ENCODE results near the gene ACSL1.

ACSL1 gene

GRCh38 chr4:184821242-184821641 lies 4.5 kb downstream of the ACSL1 start:
- Histone ChIP-seq H2BK5ac (ENCODE audit: low read length) (no peak overlapping the region), H2AK5ac (ENCODE audit: low read length) (no peak overlapping the region), H3K79me1 (ENCODE audit: low read length) (no peaks in the 10 kb centered on the region), H3K36me3 (ENCODE audit: control insufficient read depth, insufficient read depth, low read length) (no peaks in the 10 kb centered on the region), H3K4me2 (ENCODE audit: low read length) (no peak overlapping the region), H3K79me2 (ENCODE audit: control insufficient read depth, insufficient read depth, low read length) (no peaks in the 10 kb centered on the region), H3K56ac (ENCODE audit: low read length) (no peak overlapping the region), H2BK120ac (ENCODE audit: low read depth, low read length) (no peak overlapping the region), H4K8ac (ENCODE audit: low read depth, low read length) (no peak overlapping the region), H3K27ac (ENCODE audit: low read depth, low read length) (no peak overlapping the region), H4K5ac (ENCODE audit: low read length) (no peak overlapping the region), H3K4me3 (ENCODE audit: low read length) (no peak overlapping the region), H3K23ac (ENCODE audit: low read length) (no peak overlapping the region), H3K9ac (ENCODE audit: low read length) (no peak overlapping the region), H3K27me3 (ENCODE audit: insufficient read depth, low read length, poor library complexity) (peaks cover 17% of the 10 kb centered on the region), H3K4ac (ENCODE audit: low read depth, low read length) (no peak overlapping the region), H3K4me1 (ENCODE audit: control insufficient read depth, low read depth, low read length) (no peaks in the 10 kb centered on the region), H2BK15ac (replicated peaks; ENCODE audit: low read depth) (no peak overlapping the region), H3K18ac (ENCODE audit: low read length) (no peak overlapping the region)
- no peak for DNase-seq
- WGBS (ENCODE audit: extremely low coverage, insufficient coverage, low lambda C conversion rate), result no CpG with 5 or more reads among the region's 2 CpGs

DNA sequence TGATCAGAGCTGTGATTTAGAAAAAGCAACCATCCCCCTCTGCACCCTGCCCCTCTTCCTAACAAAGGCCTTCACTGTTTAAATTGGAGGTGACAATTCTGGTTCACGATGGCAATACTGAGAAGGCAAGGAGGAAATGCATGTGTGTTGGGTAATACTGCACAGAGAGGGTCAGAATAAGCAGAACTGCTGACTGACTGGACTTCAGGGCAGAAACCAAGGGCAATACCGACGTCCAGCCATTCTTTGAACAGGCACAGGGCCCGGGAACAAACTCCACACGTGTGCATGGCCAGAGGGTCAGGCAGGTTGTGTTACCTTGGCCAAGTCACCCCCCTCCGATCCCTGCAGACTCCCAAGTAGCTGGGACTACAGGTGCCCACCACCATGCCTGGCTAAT lies 6.0 kb downstream of the ACSL1 start:
- no peak overlapping the region for H4K8ac ChIP-seq (ENCODE audit: low read depth, low read length)
- no peaks in the 10 kb centered on the region for H3K4me1 ChIP-seq (ENCODE audit: control insufficient read depth, low read depth, low read length)
- no peaks in the 10 kb centered on the region for H3K79me2 ChIP-seq (ENCODE audit: control insufficient read depth, insufficient read depth, low read length)
- H2BK120ac ChIP-seq (ENCODE audit: low read depth, low read length), result no peak overlapping the region
- H3K56ac ChIP-seq (ENCODE audit: low read length), result no peak overlapping the region
- no peak overlapping the region for H2AK5ac ChIP-seq (ENCODE audit: low read length)
- H3K9ac ChIP-seq (ENCODE audit: low read length), result no peak overlapping the region
- H3K27ac ChIP-seq (ENCODE audit: low read depth, low read length), result no peak overlapping the region
- H3K23ac ChIP-seq (ENCODE audit: low read length), result no peak overlapping the region
- H3K27me3 ChIP-seq (ENCODE audit: insufficient read depth, low read length, poor library complexity), result peaks cover 11% of the 10 kb centered on the region
- H3K18ac ChIP-seq (ENCODE audit: low read length), result no peak overlapping the region
- no peak overlapping the region for H2BK5ac ChIP-seq (ENCODE audit: low read length)
- no peak overlapping the region for H4K5ac ChIP-seq (ENCODE audit: low read length)
- H3K4me3 ChIP-seq (ENCODE audit: low read length), result no peak overlapping the region
- WGBS (ENCODE audit: extremely low coverage, insufficient coverage, low lambda C conversion rate), result no CpG with 5 or more reads among the region's 6 CpGs
- no peaks in the 10 kb centered on the region for H3K36me3 ChIP-seq (ENCODE audit: control insufficient read depth, insufficient read depth, low read length)
- H3K4me2 ChIP-seq (ENCODE audit: low read length), result no peak overlapping the region
- no peaks in the 10 kb centered on the region for H3K79me1 ChIP-seq (ENCODE audit: low read length)
- no peak overlapping the region for H2BK15ac ChIP-seq (replicated peaks; ENCODE audit: low read depth)
- no peak for DNase-seq
- no peak overlapping the region for H3K4ac ChIP-seq (ENCODE audit: low read depth, low read length)

DNA sequence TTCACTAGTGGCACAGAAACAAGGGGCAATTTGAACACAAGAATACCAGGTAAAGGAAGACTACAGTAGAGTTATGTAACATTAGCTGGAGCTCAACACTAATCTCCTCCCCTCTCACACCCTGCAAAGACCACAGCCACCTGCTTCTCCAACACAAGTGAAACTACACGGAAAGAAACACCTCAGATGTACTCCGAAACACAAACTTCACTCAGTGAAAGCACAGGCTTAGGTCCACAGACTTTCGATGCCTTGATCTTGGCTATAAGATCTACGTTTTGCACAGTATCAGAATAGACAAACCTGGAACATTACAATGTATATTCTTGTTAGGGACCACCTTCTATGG lies 7.6 kb downstream of the ACSL1 start:
- H3K4me2 ChIP-seq (ENCODE audit: low read length), result no peak overlapping the region
- no peak overlapping the region for H2BK5ac ChIP-seq (ENCODE audit: low read length)
- no peak overlapping the region for H4K5ac ChIP-seq (ENCODE audit: low read length)
- no peak overlapping the region for H4K8ac ChIP-seq (ENCODE audit: low read depth, low read length)
- H3K18ac ChIP-seq (ENCODE audit: low read length), result no peak overlapping the region
- H3K27ac ChIP-seq (ENCODE audit: low read depth, low read length), result no peak overlapping the region
- H3K9ac ChIP-seq (ENCODE audit: low read length), result no peak overlapping the region
- WGBS (ENCODE audit: extremely low coverage, insufficient coverage, low lambda C conversion rate), result no CpG with 5 or more reads among the region's 4 CpGs
- no peaks in the 10 kb centered on the region for H3K79me1 ChIP-seq (ENCODE audit: low read length)
- no peaks in the 10 kb centered on the region for H3K79me2 ChIP-seq (ENCODE audit: control insufficient read depth, insufficient read depth, low read length)
- peaks cover 2% of the 10 kb centered on the region for H3K27me3 ChIP-seq (ENCODE audit: insufficient read depth, low read length, poor library complexity)
- no peak overlapping the region for H3K56ac ChIP-seq (ENCODE audit: low read length)
- no peak overlapping the region for H2BK120ac ChIP-seq (ENCODE audit: low read depth, low read length)
- no peak overlapping the region for H2AK5ac ChIP-seq (ENCODE audit: low read length)
- no peak overlapping the region for H3K4me3 ChIP-seq (ENCODE audit: low read length)
- H3K36me3 ChIP-seq (ENCODE audit: control insufficient read depth, insufficient read depth, low read length), result no peaks in the 10 kb centered on the region
- no peak overlapping the region for H2BK15ac ChIP-seq (replicated peaks; ENCODE audit: low read depth)
- DNase-seq, result no peak
- no peak overlapping the region for H3K4ac ChIP-seq (ENCODE audit: low read depth, low read length)
- no peak overlapping the region for H3K23ac ChIP-seq (ENCODE audit: low read length)
- no peaks in the 10 kb centered on the region for H3K4me1 ChIP-seq (ENCODE audit: control insufficient read depth, low read depth, low read length)

DNA sequence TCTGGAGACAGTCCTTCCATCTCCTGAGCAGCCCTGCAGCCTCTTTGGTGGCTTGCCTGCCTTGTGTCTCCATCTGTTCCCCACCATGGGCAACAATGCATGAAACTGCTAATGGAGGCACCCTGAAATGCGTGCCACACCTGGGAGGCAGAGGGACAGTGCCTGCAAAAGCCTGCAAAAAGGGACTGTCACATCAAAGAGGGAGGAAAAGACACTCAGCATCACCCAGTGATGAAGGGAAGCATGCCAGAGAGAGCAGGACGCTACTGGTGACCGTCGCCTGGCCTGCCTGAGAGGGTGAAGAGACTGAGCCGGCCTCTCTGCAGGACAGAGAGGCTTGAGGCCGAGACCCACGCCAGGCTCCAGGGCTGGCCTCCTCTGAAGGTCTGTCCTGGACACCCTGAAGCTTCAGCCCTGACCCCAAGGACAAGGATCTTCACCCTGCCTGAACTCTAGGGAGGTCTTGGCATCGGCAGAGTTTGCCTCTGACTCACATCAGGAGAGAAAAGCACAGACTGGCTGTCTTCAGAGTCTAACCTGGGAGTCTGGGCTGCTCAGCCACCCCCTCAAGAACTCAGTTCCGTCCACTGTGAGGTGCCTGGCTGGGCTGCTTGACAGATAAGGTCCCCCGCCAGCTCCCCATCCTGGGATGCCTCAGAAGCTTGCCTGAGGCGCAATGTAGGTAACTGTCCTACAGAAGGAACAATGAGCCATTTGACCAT lies 8.1 kb downstream of the ACSL1 start:
- Histone ChIP-seq H3K4ac (ENCODE audit: low read depth, low read length) (no peak overlapping the region), H3K36me3 (ENCODE audit: control insufficient read depth, insufficient read depth, low read length) (no peaks in the 10 kb centered on the region), H3K4me3 (ENCODE audit: low read length) (no peak overlapping the region), H3K56ac (ENCODE audit: low read length) (no peak overlapping the region), H4K5ac (ENCODE audit: low read length) (no peak overlapping the region), H3K23ac (ENCODE audit: low read length) (no peak overlapping the region), H3K27ac (ENCODE audit: low read depth, low read length) (no peak overlapping the region), H3K79me2 (ENCODE audit: control insufficient read depth, insufficient read depth, low read length) (no peaks in the 10 kb centered on the region), H2AK5ac (ENCODE audit: low read length) (no peak overlapping the region), H3K79me1 (ENCODE audit: low read length) (no peaks in the 10 kb centered on the region), H3K9ac (ENCODE audit: low read length) (no peak overlapping the region), H2BK5ac (ENCODE audit: low read length) (no peak overlapping the region), H2BK120ac (ENCODE audit: low read depth, low read length) (no peak overlapping the region), H4K8ac (ENCODE audit: low read depth, low read length) (no peak overlapping the region), H3K4me2 (ENCODE audit: low read length) (no peak overlapping the region), H3K27me3 (ENCODE audit: insufficient read depth, low read length, poor library complexity) (no peaks in the 10 kb centered on the region), H2BK15ac (replicated peaks; ENCODE audit: low read depth) (no peak overlapping the region), H3K4me1 (ENCODE audit: control insufficient read depth, low read depth, low read length) (peaks cover 2% of the 10 kb centered on the region), H3K18ac (ENCODE audit: low read length) (no peak overlapping the region)
- DNase-seq, result no peak
- WGBS (ENCODE audit: extremely low coverage, insufficient coverage, low lambda C conversion rate), result no CpG with 5 or more reads among the region's 11 CpGs

- Histone ChIP-seq H3K56ac (ENCODE audit: low read length) (no peak overlapping the region), H3K27me3 (ENCODE audit: insufficient read depth, low read length, poor library complexity) (no peaks in the 10 kb centered on the region), H4K8ac (ENCODE audit: low read depth, low read length) (no peak overlapping the region), H3K4me2 (ENCODE audit: low read length) (no peak overlapping the region), H3K4ac (ENCODE audit: low read depth, low read length) (no peak overlapping the region), H3K4me1 (ENCODE audit: control insufficient read depth, low read depth, low read length) (peaks cover 2% of the 10 kb centered on the region), H2BK15ac (replicated peaks; ENCODE audit: low read depth) (no peak overlapping the region), H3K18ac (ENCODE audit: low read length) (no peak overlapping the region), H4K5ac (ENCODE audit: low read length) (no peak overlapping the region), H2AK5ac (ENCODE audit: low read length) (no peak overlapping the region), H3K79me1 (ENCODE audit: low read length) (no peaks in the 10 kb centered on the region), H2BK120ac (ENCODE audit: low read depth, low read length) (no peak overlapping the region), H3K27ac (ENCODE audit: low read depth, low read length) (no peak overlapping the region), H3K79me2 (ENCODE audit: control insufficient read depth, insufficient read depth, low read length) (no peaks in the 10 kb centered on the region), H3K23ac (ENCODE audit: low read length) (no peak overlapping the region), H3K9ac (ENCODE audit: low read length) (no peak overlapping the region), H3K36me3 (ENCODE audit: control insufficient read depth, insufficient read depth, low read length) (no peaks in the 10 kb centered on the region), H3K4me3 (ENCODE audit: low read length) (no peak overlapping the region), H2BK5ac (ENCODE audit: low read length) (no peak overlapping the region)
- DNase-seq, result no peak
Measured at GRCh38 chr4:184816962-184817361, 8.8 kb downstream of the ACSL1 start.

Measured in mesendoderm (in vitro differentiated cells).